Testis (tissue), 3 donors: ENCODE measurements around the gene CYGB. TPM values are rescaled to one million over a fixed set of nuclear protein-coding genes. Genes with fewer than 3 reads are reported as not detected.

Experiments
- DNase-seq: peaks from one replicate; pipeline ENCODE4 v3.0.0-alpha.2; 2019
- H3K27ac ChIP-seq, 2 donors: fragments of 200-600 bp; sonication (generic); one replicate each; pipeline ENCODE4 v1.5.1; 2019
- H3K27me3 ChIP-seq: fragments of 200-600 bp; sonication (generic); one replicate; pipeline ENCODE4 v1.5.1; 2019
- H3K36me3 ChIP-seq: fragments of 200-600 bp; sonication (generic); one replicate; pipeline ENCODE4 v1.5.1; 2017; ENCODE audit warnings: low read depth; ENCODE audit errors: missing control alignments
- H3K4me1 ChIP-seq: fragments of 200-600 bp; sonication (generic); one replicate; pipeline ENCODE4 v1.5.1; 2019
- H3K4me3 ChIP-seq, 2 donors: fragments of 200-600 bp; sonication (generic); one replicate each; pipeline ENCODE4 v1.5.1; 2017 to 2019
- H3K9me3 ChIP-seq: fragments of 200-600 bp; sonication (generic); one replicate; pipeline ENCODE4 v1.5.1; 2017
- CTCF ChIP-seq, 3 experiments: fragments of 450-650 bp in 2 of 3; fragments of 200-600 bp in 1 of 3; sonication (generic) in 1 of 3; IDR thresholded peaks; one replicate each; pipeline ENCODE4 v1.5.1; 2016 to 2019; ENCODE audit warnings: antibody characterized with exemption in 3 of 3, mild to moderate bottlenecking in 2 of 3, moderate library complexity in 1 of 3
- POLR2A ChIP-seq: fragments of 450-650 bp; IDR thresholded peaks from one replicate; pipeline ENCODE4 v1.6.1; 2017; ENCODE audit warnings: antibody characterized with exemption, mild to moderate bottlenecking, moderate library complexity
- WGBS, 2 donors: methylation state at CpG; one replicate each; pipeline ENCODE4 v1.1.5; 2018; 5-methylcytosine and 5-hydroxymethylcytosine counted together
- intact Hi-C: fragments of 100-400 bp; cut with DNase I; formaldehyde crosslinking; loops from one replicate; pipeline ENCODE4 v1.15.1; 2023; ENCODE audit warnings: low total_unique reads
- polyA plus RNA-seq: library from polyadenylated mRNA; stranded (reverse); fragments of 350-450 nt; fragmentation: Illumina TruSeq; extraction: RNeasy Lipid Tissue Mini Kit (QIAGEN cat#74804); gene quantifications from one replicate; pipeline ENCODE4 v1.2.3, GENCODE V29; 2014; ENCODE audit warnings: low read depth, low replicate concordance; ENCODE audit not compliant: insufficient read depth
- total RNA-seq, 2 donors: library from RNA; depleted of rRNA; stranded (reverse); fragments of >200 nt; gene quantifications; one replicate each; pipeline ENCODE4 v1.2.3, GENCODE V29; 2016

Gene CYGB
- total and polyA plus RNA-seq, 3 donors from 2014 or later: 3.4 to 9.9 (median 7.2) TPM

DNA sequence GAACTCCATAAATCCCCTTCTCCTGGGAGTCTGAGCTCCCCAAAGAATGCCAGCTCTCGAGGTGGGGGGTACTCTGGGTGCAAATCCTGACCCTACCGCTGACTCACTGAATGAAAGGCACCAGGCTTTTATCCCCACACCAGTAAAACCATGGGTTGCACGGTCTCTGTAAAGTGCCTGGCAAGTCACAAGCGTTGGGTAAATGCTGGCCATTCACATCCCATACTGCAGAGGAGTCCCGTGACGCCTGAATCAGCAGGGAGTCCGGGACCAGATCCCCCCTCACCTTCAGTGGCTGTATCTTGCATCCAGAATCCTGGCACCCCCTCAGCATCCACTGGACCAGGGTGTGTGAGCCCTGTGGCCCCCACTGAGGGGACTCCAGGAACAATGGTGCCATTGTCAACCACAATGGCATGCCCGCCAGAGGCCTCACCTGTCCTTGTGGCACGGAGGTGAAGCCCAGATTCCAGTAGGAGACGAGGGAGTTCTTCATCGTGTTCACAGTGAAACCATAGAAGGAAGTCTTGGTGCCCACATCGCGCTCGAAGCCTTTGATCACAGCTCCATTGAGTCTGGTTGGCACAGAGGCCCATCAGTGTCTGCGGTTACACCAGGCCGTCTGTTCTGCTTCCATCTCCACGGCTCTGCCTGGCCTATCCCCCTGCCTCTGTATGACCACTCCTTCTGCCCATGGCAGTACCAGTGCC, 34.8 kb upstream of the CYGB start:
- Histone ChIP-seq H3K27ac (no peak overlapping the region), H3K4me1 (peaks cover 19% of the 10 kb centered on the region), H3K4me3 (no peak overlapping the region), H3K9me3 (no peaks in the 10 kb centered on the region), H3K27me3 (no peaks in the 10 kb centered on the region), H3K36me3 (no peaks in the 10 kb centered on the region)
- no peak for DNase-seq
- intact Hi-C loops: no loop called here
- WGBS, 2 donors: 91 to 93% methylated on average over 15 to 17 of the region's 17 CpGs
- TF ChIP-seq POLR2A: no peak
- no peak for TF ChIP-seq CTCF (IDR thresholded peaks at IDR 0.05)

DNA sequence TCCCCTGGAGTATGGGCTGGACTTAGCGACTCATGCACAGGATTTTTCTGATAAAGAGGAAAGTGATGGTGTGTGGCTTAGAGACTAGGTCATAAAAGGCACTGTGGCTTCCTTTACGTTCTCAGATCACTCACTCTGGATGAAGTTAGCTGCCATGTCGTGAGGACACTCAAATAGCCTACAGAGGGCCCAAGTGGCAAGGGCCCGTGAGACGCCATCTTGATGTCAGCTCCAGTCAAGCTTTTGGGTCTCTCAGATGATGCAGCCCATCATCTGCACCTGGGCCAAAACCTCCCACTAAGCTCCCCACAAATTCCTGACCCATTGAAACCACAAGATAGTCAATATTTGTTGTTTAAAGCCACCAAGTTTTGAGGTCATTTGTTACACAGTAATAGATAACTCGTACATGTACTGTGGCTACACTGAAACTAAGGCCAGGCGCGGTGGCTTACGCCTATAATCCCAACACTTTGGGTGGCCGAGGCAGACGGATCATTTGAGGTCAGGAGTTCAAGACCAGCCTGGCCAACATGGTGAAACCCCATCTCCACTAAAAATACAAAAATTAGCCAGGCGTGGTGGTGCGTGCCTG, 33.5 kb upstream of the CYGB start:
- H3K36me3 ChIP-seq: no peaks in the 10 kb centered on the region
- DNase-seq: no peak
- no peak overlapping the region for H3K27ac ChIP-seq
- no peak overlapping the region for H3K4me3 ChIP-seq
- TF ChIP-seq CTCF (IDR thresholded peaks at IDR 0.05) (no peak), POLR2A (no peak)
- 85 to 91% methylated on average over 13 of the region's 13 CpGs for WGBS, 2 donors
- no peaks in the 10 kb centered on the region for H3K9me3 ChIP-seq
- H3K4me1 ChIP-seq: peaks cover 20% of the 10 kb centered on the region
- intact Hi-C loops: no loop called here
- no peaks in the 10 kb centered on the region for H3K27me3 ChIP-seq

DNA sequence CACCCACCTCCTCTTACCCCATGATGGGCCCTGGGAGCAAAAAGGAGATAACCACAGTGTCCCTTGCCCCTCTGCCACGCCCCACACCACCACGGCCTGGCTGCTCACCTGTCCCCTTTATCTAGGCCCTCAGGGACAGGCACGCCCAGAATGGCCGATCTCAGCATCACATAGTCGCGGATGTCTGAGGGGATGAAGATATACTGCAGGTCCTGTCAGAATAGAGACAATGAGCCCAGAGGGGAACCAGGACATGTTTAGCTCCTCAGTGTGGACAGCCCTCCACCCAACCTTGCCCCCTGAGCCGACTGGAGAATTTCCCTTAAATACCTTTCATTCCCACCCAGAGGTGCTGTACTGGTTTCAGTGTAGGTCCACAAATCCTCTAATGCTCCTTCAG, 32.9 kb upstream of the CYGB start:
- H3K36me3 ChIP-seq: no peaks in the 10 kb centered on the region
- 72 to 84% methylated on average over 5 to 7 of the region's 7 CpGs for WGBS, 2 donors
- H3K4me3 ChIP-seq: no peak overlapping the region
- no peaks in the 10 kb centered on the region for H3K27me3 ChIP-seq
- TF ChIP-seq POLR2A: no peak
- no peak for TF ChIP-seq CTCF (IDR thresholded peaks at IDR 0.05)
- DNase-seq: no peak
- peaks cover 20% of the 10 kb centered on the region for H3K4me1 ChIP-seq
- no peaks in the 10 kb centered on the region for H3K9me3 ChIP-seq
- intact Hi-C loops: no loop called here
- H3K27ac ChIP-seq: peak overlapping the region; percentile 3 to 77

GRCh38 chr17:76569607-76570279, 32.2 kb upstream of the CYGB start:
- TF ChIP-seq POLR2A (no peak), CTCF (IDR thresholded peaks at IDR 0.05) (no peak)
- H3K4me1 ChIP-seq: peaks cover 20% of the 10 kb centered on the region
- H3K36me3 ChIP-seq: no peaks in the 10 kb centered on the region

More at GRCh38 chr17:76569607-76570279, 32.2 kb upstream of the CYGB start:
- intact Hi-C loops: no loop called here
- H3K9me3 ChIP-seq: no peaks in the 10 kb centered on the region
- no peak overlapping the region for H3K4me3 ChIP-seq
- peak overlapping the region; percentile 41 to 77 for H3K27ac ChIP-seq
- H3K27me3 ChIP-seq: no peaks in the 10 kb centered on the region
- 50 to 67% methylated on average over 12 to 18 of the region's 18 CpGs for WGBS, 2 donors
- DNase-seq: peak; percentile 94
